HCT116 (cell line): ENCODE results near the gene ZNF416. TPM values are rescaled to one million over a fixed set of nuclear protein-coding genes. Genes with fewer than 3 reads are reported as not detected.
A peak's percentile ranks its signal among the peaks of the same experiment; 100 is the strongest.

Experiments
- ATAC-seq: fragments of 200-7000 bp; cut with Tn5 transposase; 2 replicates; pipeline ENCODE4 v1.9.1; 2020; ENCODE audit warnings: mild to moderate bottlenecking, moderate library complexity
- BruUV-seq: library from RNA; stranded (reverse); fragments of 400-500 nt; replicated peaks from 2 replicates; lab custom pipeline; 2021; lab: Mats Ljungman, UMichigan
- CTCF ChIA-PET: fragments of 300-600 bp; sonication (Branson Sonifier 250); formaldehyde crosslinking; loops from one replicate; lab custom pipeline; 2021; ENCODE audit warnings: antibody characterized with exemption; lab: Charles Lee
- POLR2A ChIA-PET: fragments of 300-600, 350-600 bp; sonication (Branson Sonifier 250); formaldehyde crosslinking; loops from one replicate; lab custom pipeline; 2021; ENCODE audit warnings: antibody characterized with exemption; lab: Charles Lee
- RAD21 ChIA-PET, 2 experiments: fragments of 300-600 bp; sonication (Branson Sonifier 250); formaldehyde crosslinking; loops; one replicate each; lab custom pipeline; 2023; ENCODE audit warnings: low total read pairs in 2 of 2; ENCODE audit not compliant: uncharacterized antibody in 2 of 2, unreplicated experiment in 2 of 2, low non-redundant PET in 1 of 2; lab: Charles Lee
- DNase-seq: peaks from one replicate; pipeline ENCODE4 v3.0.0-alpha.2; 2010; ENCODE audit warnings: low read depth, low spot score
- H2AFZ ChIP-seq: fragments of 200-600 bp; shearing (Covaris generic), sonication (generic); 2 replicates; pipeline ENCODE4 v1.6.1; 2017; ENCODE audit warnings: low read depth, mixed run types, mixed read lengths, antibody characterized with exemption, low read length; ENCODE audit not compliant: poor library complexity, severe bottlenecking
- H3K27ac ChIP-seq: 2 replicates; pipeline ENCODE4 v1.5.1; 2012; ENCODE audit warnings: low read depth, low read length
- H3K27me3 ChIP-seq: fragments of 200-600 bp; sonication (generic); 2 replicates; pipeline ENCODE4 v1.6.1; 2016; ENCODE audit warnings: mixed run types, low read length, mixed read lengths; ENCODE audit not compliant: insufficient read depth
- H3K36me3 ChIP-seq, 2 experiments: fragments of 200-500 bp in 1 of 2; fragments of 200-600 bp in 1 of 2; sonication (Bioruptor generic) in 1 of 2; sonication (generic) in 1 of 2; 2 replicates each; pipeline versions ENCODE4 v1.5.1 to v1.6.1; 2014 to 2016; ENCODE audit warnings: low read length in 2 of 2, inconsistent platforms in 1 of 2, mixed read lengths in 1 of 2, mixed run types in 1 of 2; ENCODE audit not compliant: insufficient read depth in 2 of 2, control insufficient read depth in 1 of 2
- H3K4me1 ChIP-seq, 2 experiments: fragments of 200-600 bp in 1 of 2; sonication (generic) in 1 of 2; 2 replicates each; pipeline versions ENCODE4 v1.5.1 to v1.6.1; 2012 to 2017; ENCODE audit warnings: low read length in 2 of 2, inconsistent platforms in 1 of 2, mild to moderate bottlenecking in 1 of 2, mixed read lengths in 1 of 2, mixed run types in 1 of 2, moderate library complexity in 1 of 2; ENCODE audit not compliant: insufficient read depth in 2 of 2, control insufficient read depth in 1 of 2
- H3K4me2 ChIP-seq: fragments of 200-600 bp; sonication (generic); 2 replicates; pipeline ENCODE4 v1.6.1; 2017; ENCODE audit warnings: mixed run types, low read length, mixed read lengths
- H3K4me3 ChIP-seq, 2 experiments: fragments of 200-600 bp in 1 of 2; sonication (generic) in 1 of 2; replicated peaks in 1 of 2; 2 replicates each; pipeline ENCODE4 v1.5.1; 2011 to 2016; ENCODE audit warnings: low read length in 2 of 2, control low read depth in 1 of 2, low read depth in 1 of 2, mild to moderate bottlenecking in 1 of 2, mixed read lengths in 1 of 2, mixed run types in 1 of 2
- H3K79me2 ChIP-seq: fragments of 200-600 bp; sonication (generic); 2 replicates; pipeline ENCODE4 v1.6.1; 2017; ENCODE audit warnings: mild to moderate bottlenecking, mixed run types, low read length, moderate library complexity, mixed read lengths; ENCODE audit not compliant: insufficient read depth
- H3K9ac ChIP-seq: fragments of 200-600 bp; sonication (generic); 2 replicates; pipeline ENCODE4 v1.6.1; 2016; ENCODE audit warnings: low read length, mixed read lengths
- H3K9me2 ChIP-seq: fragments of 200-600 bp; sonication (generic), shearing (Covaris generic); 2 replicates; pipeline ENCODE4 v1.6.1; 2017; ENCODE audit warnings: mixed run types, mild to moderate bottlenecking, moderate library complexity; ENCODE audit not compliant: insufficient read depth
- H3K9me3 ChIP-seq, 2 experiments: fragments of 200-500 bp in 1 of 2; fragments of 200-600 bp in 1 of 2; sonication (Bioruptor generic) in 1 of 2; sonication (generic) in 1 of 2; 2 replicates each; pipeline ENCODE4 v1.6.1; 2014 to 2017; ENCODE audit warnings: low read length in 2 of 2, mixed read lengths in 2 of 2, inconsistent platforms in 1 of 2, low read depth in 1 of 2, mild to moderate bottlenecking in 1 of 2, mixed run types in 1 of 2, moderate library complexity in 1 of 2; ENCODE audit not compliant: control insufficient read depth in 1 of 2, insufficient read depth in 1 of 2
- H4K20me1 ChIP-seq: fragments of 200-600 bp; sonication (generic), shearing (Covaris generic); 2 replicates; pipeline ENCODE4 v1.6.1; 2017; ENCODE audit warnings: mixed run types, mild to moderate bottlenecking, moderate library complexity; ENCODE audit not compliant: insufficient read depth
- JUND ChIP-seq: IDR thresholded peaks from 2 replicates; pipeline ENCODE4 v1.6.1; 2012
- MAX ChIP-seq: IDR thresholded peaks from 2 replicates; pipeline ENCODE4 v1.6.1; 2012
- YY1 ChIP-seq: IDR thresholded peaks from 2 replicates; pipeline ENCODE4 v1.6.1; 2011; ENCODE audit warnings: low read length, low read depth, moderate library complexity, mild to moderate bottlenecking; ENCODE audit not compliant: insufficient replicate concordance; ENCODE audit errors: extremely low read depth
- ZFX ChIP-seq: fragments of 450-650 bp; IDR thresholded peaks from 2 replicates; pipeline ENCODE4 v1.6.1; 2017
- ZNF274 ChIP-seq: fragments of 200-500 bp; sonication (Bioruptor generic); IDR thresholded peaks from 2 replicates; pipeline ENCODE4 v1.6.1; 2014; ENCODE audit warnings: mild to moderate bottlenecking, low read depth, low read length, inconsistent platforms
- intact Hi-C: fragments of 100-400 bp; cut with micrococcal nuclease; formaldehyde crosslinking; loops from 2 replicates; pipeline ENCODE4 v1.10.0; 2022
- total RNA-seq: library from RNA; stranded (reverse); gene quantifications from one replicate; pipeline ENCODE4 v1.2.1, GENCODE V29; 2021; ENCODE audit not compliant: unreplicated experiment

The ZNF416 gene
- total RNA-seq, 1 experiment from 2014 or later, result 4.0 TPM

- no peak overlapping the region for H3K4me2 ChIP-seq
- H3K9me3 ChIP-seq, result peaks cover 61 to 63% of the 10 kb centered on the region in 2 experiments; a peak in 3 of 4 replicates
- H3K9ac ChIP-seq, result no peak overlapping the region
- H3K27ac ChIP-seq, result no peak overlapping the region
- H2AFZ ChIP-seq, result no peak overlapping the region
- ChIA-PET POLR2A (no interaction called here), RAD21 (no interaction called here), CTCF (no interaction called here)
- H3K9me2 ChIP-seq, result no peaks in the 10 kb centered on the region
- DNase-seq (no peak), ATAC-seq (no peak)
- no peaks in the 10 kb centered on the region for H3K27me3 ChIP-seq
- TF ChIP-seq ZNF274, result peak; percentile 90
- TF ChIP-seq YY1, result no peak
- peaks cover 0 to 2% of the 10 kb centered on the region in 2 experiments; a peak in 1 of 4 replicates for H3K4me1 ChIP-seq
- H3K4me3 ChIP-seq, result no peak overlapping the region
- no TSS peak for BruUV-seq
- intact Hi-C loops, result loop anchor here (10.0 kb wide), 1 partner anchor 138 kb away; the partner anchor contains the start of gene ZNF749
- H3K36me3 ChIP-seq, result peaks cover 15 to 29% of the 10 kb centered on the region in 2 experiments
- 0 out of 2 replicates have a peak, but pooled peaks cover 2% of the 10 kb centered on the region for H3K79me2 ChIP-seq
- no peaks in the 10 kb centered on the region for H4K20me1 ChIP-seq
Measured at GRCh38 chr19:57572415-57572947, 6.2 kb downstream of the ZNF416 start.

- Histone ChIP-seq H3K4me1 (no peaks in the 10 kb centered on the region), H3K4me2 (no peak overlapping the region), H3K36me3 (peaks cover 15 to 29% of the 10 kb centered on the region in 2 experiments), H3K27me3 (no peaks in the 10 kb centered on the region), H2AFZ (no peak overlapping the region), H3K9me3 (peaks cover 64 to 76% of the 10 kb centered on the region in 2 experiments; a peak in 2 of 4 replicates), H4K20me1 (no peaks in the 10 kb centered on the region), H3K9me2 (no peaks in the 10 kb centered on the region), H3K4me3 (no peak overlapping the region)
- DNase-seq, result no peak
- ATAC-seq, result no peak
- intact Hi-C loops, result loop anchor here (10.0 kb wide), 1 partner anchor 136 kb away; the partner anchor contains the start of gene ZNF749
- RAD21 ChIA-PET, result no interaction called here
- TF ChIP-seq ZFX, result no peak
- TF ChIP-seq JUND, result no peak
- no peak for TF ChIP-seq MAX
- TF ChIP-seq, all 23 proteins: peak for 0
- ChIA-PET CTCF (no interaction called here), POLR2A (no interaction called here)
- H3K79me2 ChIP-seq, result no peaks in the 10 kb centered on the region
- H3K9ac ChIP-seq, result no peak overlapping the region
- no peak overlapping the region for H3K27ac ChIP-seq
- BruUV-seq, result no TSS peak
Measured at GRCh38 chr19:57570707-57571106, 8.0 kb downstream of the ZNF416 start.
